AG08395 (cell line): Measurements from ENCODE around the gene SELENOT.

ENCODE experiments used
- DNase-seq: peaks from one replicate; pipeline ENCODE4 v3.0.0; 2012; ENCODE audit warnings: mixed read lengths, low spot score

The SELENOT gene

DNA sequence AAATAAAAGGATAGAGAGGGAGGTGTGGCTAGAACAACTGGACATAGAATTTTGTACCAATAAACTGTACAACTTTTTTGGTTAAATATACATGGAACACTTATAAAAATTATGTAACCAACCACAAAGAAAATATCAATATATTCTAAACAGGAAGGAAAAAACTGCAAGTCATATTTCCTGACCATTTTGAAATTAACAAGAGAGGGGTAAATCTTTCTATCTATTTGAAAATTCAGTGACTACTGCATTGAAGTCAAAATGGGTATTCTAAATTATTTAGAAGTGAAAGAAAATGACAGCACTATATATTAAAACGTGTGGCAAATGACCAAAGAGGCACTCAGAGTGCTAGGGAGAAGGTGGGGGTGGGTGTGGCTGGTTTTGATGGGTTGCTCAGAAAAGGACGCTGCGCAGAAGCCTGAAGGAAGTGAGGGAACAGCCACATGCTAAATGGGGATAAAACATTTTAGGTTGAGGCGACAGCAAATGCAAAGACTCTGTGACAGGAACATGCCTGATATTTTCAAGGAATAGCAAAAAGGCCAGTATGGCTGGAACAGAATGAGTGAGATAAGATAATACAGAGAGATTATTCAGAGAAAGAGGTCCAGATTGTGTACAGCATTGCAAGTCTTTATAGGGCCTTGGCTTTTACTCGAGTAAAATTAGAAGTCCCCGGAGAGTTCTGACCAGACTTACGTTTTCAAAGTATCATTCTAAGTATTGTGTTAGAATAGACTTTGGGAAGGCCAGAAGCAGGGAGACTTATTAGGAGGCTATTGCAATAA lies 59.5 kb downstream of the SELENOT start:
- DNase-seq: no peak

DNA sequence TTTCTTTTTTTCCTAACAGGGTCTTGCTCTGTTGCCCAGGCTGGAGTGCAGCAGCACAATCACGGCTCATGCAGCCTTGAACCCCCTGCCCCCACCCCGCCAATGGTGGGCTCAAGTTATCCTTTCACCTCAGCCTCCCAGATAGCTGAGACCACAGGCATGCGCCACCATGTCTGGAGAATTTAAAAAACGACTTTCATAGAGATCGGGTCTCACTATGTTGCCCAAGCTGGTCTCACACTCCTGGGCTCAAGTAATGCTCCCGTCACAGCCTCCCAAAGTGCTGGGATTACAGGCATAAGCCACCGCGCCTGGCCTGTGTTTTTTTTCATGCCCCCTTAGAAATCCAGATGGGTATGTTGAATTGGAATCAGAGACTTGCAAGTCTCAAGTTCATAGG lies 60.3 kb downstream of the SELENOT start:
- no peak for DNase-seq

DNA sequence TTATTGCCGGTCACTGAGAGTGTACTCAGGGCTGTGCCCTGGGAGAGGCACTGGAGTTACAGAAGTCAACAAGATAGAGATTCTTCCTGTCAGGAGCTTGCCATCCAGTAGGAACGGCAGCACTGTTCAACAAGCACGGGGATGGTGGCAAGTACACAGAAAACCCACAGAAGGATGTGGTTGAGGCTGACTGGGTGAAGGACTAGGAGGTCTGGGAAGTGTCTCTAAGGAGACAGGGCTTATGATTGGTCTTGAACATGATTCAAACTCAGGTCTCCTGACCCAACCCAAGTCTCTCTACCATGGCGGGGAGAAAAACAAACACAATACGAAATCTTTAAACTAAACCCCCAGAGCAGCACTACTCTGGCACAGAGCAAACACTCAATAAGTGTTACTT lies 63.0 kb downstream of the SELENOT start:
- DNase-seq: no peak

DNA sequence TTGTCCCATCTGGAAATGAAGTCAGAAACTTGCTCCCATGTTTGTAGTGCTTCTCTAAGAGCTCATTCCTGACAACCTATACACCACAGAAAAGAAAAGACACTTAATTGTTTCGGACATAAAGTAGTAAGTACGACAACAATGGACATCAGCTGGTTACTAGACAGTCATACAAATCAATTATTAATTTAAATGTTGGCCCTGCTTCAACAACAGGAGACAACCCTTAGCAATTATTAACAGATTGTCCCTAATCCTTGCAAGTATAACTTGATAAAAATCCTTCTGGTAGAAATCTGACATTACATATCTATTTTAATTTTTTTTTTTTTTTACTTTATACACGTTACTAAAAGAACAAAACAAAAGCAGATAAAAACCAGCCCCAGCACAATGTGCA lies 70.8 kb downstream of the SELENOT start:
- DNase-seq: no peak

DNA sequence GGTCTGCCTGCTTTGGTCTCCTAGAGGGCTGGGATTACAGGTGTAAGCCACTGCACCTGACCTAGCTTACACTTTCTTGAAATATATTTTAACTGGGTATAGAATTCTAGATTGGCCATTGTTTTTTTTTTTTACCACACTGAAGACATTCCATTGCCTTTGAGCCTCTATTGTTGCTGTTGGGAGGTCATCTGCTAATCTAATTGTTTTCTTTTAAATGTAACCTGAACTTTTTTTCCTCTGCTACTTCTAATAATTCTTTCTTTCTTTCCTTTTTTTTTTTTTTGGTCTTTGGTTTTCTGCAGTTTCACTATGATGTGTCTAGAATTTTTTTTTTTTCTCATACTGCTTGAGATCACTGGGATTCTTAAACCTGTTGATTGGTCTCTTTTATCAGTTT lies 72.5 kb downstream of the SELENOT start:
- DNase-seq: no peak
